Measurements from ENCODE around the gene PKIB.

Gene PKIB

GRCh38 chr6:122671251-122671650 lies 61.0 kb downstream of the PKIB start:
- H3K4me3 ChIP-seq (ENCODE audit: low read length), result no peak overlapping the region
- no peak for DNase-seq (ENCODE audit: low read depth)
- no peak for TF ChIP-seq CTCF (IDR thresholded peaks at IDR 0.05; ENCODE audit: insufficient read depth, low read depth, low read length, missing control alignments)

GRCh38 chr6:122673343-122673961 lies 63.2 kb downstream of the PKIB start:
- peak; percentile 65 for DNase-seq (ENCODE audit: low read depth)
- no peak overlapping the region for H3K4me3 ChIP-seq (ENCODE audit: low read length)
- no peak for TF ChIP-seq CTCF (IDR thresholded peaks at IDR 0.05; ENCODE audit: insufficient read depth, low read depth, low read length, missing control alignments)

GRCh38 chr6:122676146-122676545 lies 65.9 kb downstream of the PKIB start:
- DNase-seq (ENCODE audit: low read depth), result no peak
- no peak for TF ChIP-seq CTCF (IDR thresholded peaks at IDR 0.05; ENCODE audit: insufficient read depth, low read depth, low read length, missing control alignments)
- H3K4me3 ChIP-seq (ENCODE audit: low read length), result no peak overlapping the region

- no peak for TF ChIP-seq CTCF (IDR thresholded peaks at IDR 0.05; ENCODE audit: insufficient read depth, low read depth, low read length, missing control alignments)
- H3K4me3 ChIP-seq (ENCODE audit: low read length), result no peak overlapping the region
- no peak for DNase-seq (ENCODE audit: low read depth)
Observed at GRCh38 chr6:122676688-122677087, 66.5 kb downstream of the PKIB start.

- no peak for DNase-seq (ENCODE audit: low read depth)
Observed at GRCh38 chr6:122677406-122677805, 67.2 kb downstream of the PKIB start.

GRCh38 chr6:122678841-122679240 lies 68.6 kb downstream of the PKIB start:
- TF ChIP-seq CTCF (IDR thresholded peaks at IDR 0.05; ENCODE audit: insufficient read depth, low read depth, low read length, missing control alignments), result no peak
- no peak for DNase-seq (ENCODE audit: low read depth)

More at GRCh38 chr6:122677406-122677805, 67.2 kb downstream of the PKIB start:
- no peak for TF ChIP-seq CTCF (IDR thresholded peaks at IDR 0.05; ENCODE audit: insufficient read depth, low read depth, low read length, missing control alignments)
- H3K4me3 ChIP-seq (ENCODE audit: low read length), result no peak overlapping the region

GRCh38 chr6:122681705-122682104 lies 71.5 kb downstream of the PKIB start:
- no peak overlapping the region for H3K4me3 ChIP-seq (ENCODE audit: low read length)
- no peak for DNase-seq (ENCODE audit: low read depth)
- no peak for TF ChIP-seq CTCF (IDR thresholded peaks at IDR 0.05; ENCODE audit: insufficient read depth, low read depth, low read length, missing control alignments)

More at GRCh38 chr6:122678841-122679240, 68.6 kb downstream of the PKIB start:
- H3K4me3 ChIP-seq (ENCODE audit: low read length), result no peak overlapping the region
